HepG2 (cell line): ENCODE measurements around the gene HTRA3. TPM values are rescaled to one million over a fixed set of nuclear protein-coding genes. Genes with fewer than 3 reads are reported as not detected.

Experiments
- ATAC-seq: fragments of 200-7000 bp; cut with Tn5 transposase; 3 replicates; pipeline ENCODE4 v1.9.1; 2020; ENCODE audit warnings: mild to moderate bottlenecking, moderate library complexity
- BruUV-seq: library from RNA; stranded (reverse); fragments of 400-500 nt; replicated peaks from 2 replicates; lab custom pipeline; 2021; lab: Mats Ljungman, UMichigan
- CTCF ChIA-PET: fragments of 300-600 bp; formaldehyde crosslinking; extraction: SDS; loops from one replicate; lab custom pipeline; 2021; ENCODE audit warnings: low total read pairs, inconsistent platforms, low intra/inter-chr PET ratio; lab: Yijun Ruan, JAX
- POLR2A ChIA-PET: fragments of 350-600 bp; sonication (Branson Sonifier 250); formaldehyde crosslinking; loops from one replicate; lab custom pipeline; 2020; ENCODE audit warnings: antibody characterized with exemption, inconsistent platforms; lab: Yijun Ruan, JAX
- DNase-seq: peaks from one replicate; pipeline ENCODE4 v3.0.0-alpha.2; 2015; ENCODE audit warnings: low spot score
- FAIRE-seq: peaks from 3 replicates; lab custom pipeline; 2011; peaks lifted over from hg19 to GRCh38; lab: Jason Lieb, UNC
- H2AFZ ChIP-seq: one replicate; pipeline ENCODE4 v1.6.1; 2011; ENCODE audit warnings: low read length, inconsistent platforms
- H3K27ac ChIP-seq: fragments of 300-600 bp; 3 replicates; pipeline ENCODE4 v1.8.0; 2011; ENCODE audit warnings: mixed run types, mild to moderate bottlenecking, mixed read lengths, low read length, inconsistent platforms; ENCODE audit not compliant: insufficient read depth; ENCODE audit errors: extremely low read length
- H3K27me3 ChIP-seq, 2 experiments: fragments of 200-600 bp in 1 of 2; 2 replicates in 1 of 2; 3 replicates in 1 of 2; pipeline versions ENCODE4 v1.6.0 to v1.8.0; 2011; ENCODE audit warnings: low read length in 2 of 2, mild to moderate bottlenecking in 2 of 2, moderate library complexity in 2 of 2, inconsistent platforms in 1 of 2; ENCODE audit not compliant: insufficient read depth in 2 of 2, control insufficient read depth in 1 of 2
- H3K36me3 ChIP-seq, 2 experiments: fragments of 200-600 bp in 1 of 2; replicated peaks in 1 of 2; 2 replicates in 1 of 2; 3 replicates in 1 of 2; pipeline versions ENCODE4 v1.5.1 to v1.8.0; 2011; ENCODE audit warnings: low read length in 2 of 2, inconsistent platforms in 1 of 2; ENCODE audit not compliant: insufficient read depth in 2 of 2, control insufficient read depth in 1 of 2
- H3K4me1 ChIP-seq: 2 replicates; pipeline ENCODE4 v1.5.1; 2012; ENCODE audit warnings: low read length, inconsistent platforms; ENCODE audit not compliant: insufficient read depth
- H3K4me2 ChIP-seq: 2 replicates; pipeline ENCODE4 v1.6.0; 2011; ENCODE audit warnings: low read depth, low read length, inconsistent platforms
- H3K4me3 ChIP-seq, 3 experiments: fragments of 200-600 bp in 1 of 3; sonication (generic), shearing (Covaris generic) in 1 of 3; replicated peaks in 1 of 3; 2 replicates each; pipeline ENCODE4 v1.5.1; 2011 to 2016; ENCODE audit warnings: low read length in 3 of 3, inconsistent platforms in 2 of 3, low read depth in 2 of 3, mild to moderate bottlenecking in 2 of 3, control low read depth in 1 of 3, mixed read lengths in 1 of 3; ENCODE audit not compliant: insufficient read depth in 1 of 3
- H3K79me2 ChIP-seq: one replicate; pipeline ENCODE4 v1.6.1; 2011; ENCODE audit warnings: low read length, inconsistent platforms; ENCODE audit not compliant: insufficient read depth
- H3K9ac ChIP-seq: 2 replicates; pipeline ENCODE4 v1.6.0; 2011; ENCODE audit warnings: mild to moderate bottlenecking, low read depth, low read length, inconsistent platforms; ENCODE audit not compliant: insufficient read depth
- H3K9me3 ChIP-seq: 2 replicates; pipeline ENCODE4 v1.5.1; 2012; ENCODE audit warnings: mild to moderate bottlenecking, low read length
- H4K20me1 ChIP-seq: 2 replicates; pipeline ENCODE4 v1.6.0; 2011; ENCODE audit warnings: inconsistent platforms, mild to moderate bottlenecking, low read length, moderate library complexity; ENCODE audit not compliant: insufficient read depth
- AGO2 ChIP-seq: fragments of 200-400 bp; formaldehyde crosslinking; optimal IDR thresholded peaks from 2 replicates; pipeline ENCODE3; 2017; ENCODE audit warnings: mild to moderate bottlenecking, low read depth, low read length, moderate library complexity
- HNRNPL ChIP-seq: fragments of 200-400 bp; formaldehyde crosslinking; IDR thresholded peaks from 2 replicates; pipeline ENCODE4 v1.6.1; 2017; ENCODE audit warnings: mild to moderate bottlenecking, low read depth, low read length
- MTF1 ChIP-seq: sonication (generic); formaldehyde crosslinking; IDR thresholded peaks from 2 replicates; pipeline ENCODE4 v1.5.0; 2020; ENCODE audit warnings: missing genetic modification reagents
- PPARG ChIP-seq: conservative IDR thresholded peaks from 2 replicates; pipeline ENCODE4 v1.6.1; 2016; ENCODE audit warnings: missing biosample characterization, missing genetic modification reagents
- ZC3H13 ChIP-seq: sonication (generic); formaldehyde crosslinking; IDR thresholded peaks from 2 replicates; pipeline ENCODE4 v1.8.1; 2023; ENCODE audit warnings: mild to moderate bottlenecking, missing genetic modification reagents, moderate library complexity
- ZNF550 ChIP-seq: sonication (generic); formaldehyde crosslinking; IDR thresholded peaks from 2 replicates; pipeline ENCODE4 v1.4.0; 2020; ENCODE audit warnings: mild to moderate bottlenecking, missing genetic modification reagents, borderline replicate concordance
- ZNF800 ChIP-seq: sonication (generic); formaldehyde crosslinking; IDR thresholded peaks from 2 replicates; pipeline ENCODE4 v1.4.0; 2020; ENCODE audit warnings: missing genetic modification reagents
- ZSCAN21 ChIP-seq: sonication (generic); formaldehyde crosslinking; IDR thresholded peaks from 2 replicates; pipeline ENCODE4 v1.8.0; 2022; ENCODE audit warnings: mild to moderate bottlenecking, missing genetic modification reagents, moderate library complexity, borderline replicate concordance
- WGBS: methylation state at CpG from one replicate; pipeline ENCODE4 v1.1.6; 2017; ENCODE audit warnings: low lambda C conversion rate; 5-methylcytosine and 5-hydroxymethylcytosine counted together
- in situ Hi-C: cut with HindIII; loops from 2 replicates; pipeline ENCODE4 v1.10.0; 2017; ENCODE audit warnings: low pct_unique_long_range_greater_than_20kb; ENCODE audit not compliant: extremely low pct_ligation_motif_present
- intact Hi-C: fragments of 100-400 bp; cut with micrococcal nuclease; formaldehyde crosslinking; loops from one replicate; pipeline ENCODE4 v1.10.0; 2022; ENCODE audit not compliant: unreplicated experiment
- polyA plus RNA-seq, 8 experiments: library from polyadenylated mRNA; depleted of rRNA in 3 of 8; stranded (reverse) in 7 of 8; unstranded in 1 of 8; fragments of >200 nt; fragmentation: Illumina TruSeq in 4 of 8; extraction: Trizol in 4 of 8; gene quantifications; 2 replicates each; pipeline versions ENCODE4 v1.2.1 to v1.2.3, GENCODE V29; 2011 to 2016; ENCODE audit warnings: low read depth in 4 of 8, missing spikeins in 1 of 8, mixed read lengths in 1 of 8; ENCODE audit not compliant: insufficient read depth in 1 of 8
- total RNA-seq, 5 experiments: library from RNA; depleted of rRNA; stranded (reverse); fragments of >200 nt; fragmentation: Illumina TruSeq; extraction: Trizol; gene quantifications; 2 replicates each; pipeline ENCODE4 v1.2.3, GENCODE V29; 2016; ENCODE audit warnings: low read depth in 1 of 5

Gene HTRA3
- total and polyA plus RNA-seq, 2 of the 13 experiments (the other 11 are each of a cell fraction or from before 2014, with no cell fraction given): 0.17 TPM; not detected in 1

DNA sequence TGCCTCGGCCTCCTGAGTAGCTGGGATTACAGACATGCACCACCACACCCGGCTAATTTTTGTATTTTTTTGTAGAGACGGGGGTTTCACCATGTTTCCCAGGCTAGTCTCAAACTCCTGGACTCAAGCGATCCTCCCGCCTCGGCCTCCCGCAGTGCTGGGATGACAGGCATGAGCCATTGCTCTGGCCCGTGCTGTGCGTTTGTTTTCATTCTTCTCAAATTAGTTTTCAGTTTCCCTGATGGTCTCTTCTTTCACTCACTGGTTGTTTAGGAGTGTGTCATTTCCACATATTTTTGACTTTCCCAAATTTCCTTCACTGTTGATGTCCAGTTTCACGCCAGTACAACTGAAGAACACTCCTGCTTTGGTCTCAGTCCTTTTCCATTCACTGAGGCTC is 38.7 kb upstream of the HTRA3 start (continued):
- TF ChIP-seq ZNF800 (CRISPR knock-in tag): no peak
- TF ChIP-seq MTF1 (CRISPR knock-in tag): no peak
- TF ChIP-seq ZNF550: no peak
- TF ChIP-seq PPARG (CRISPR knock-in tag): no peak
- TF ChIP-seq, all 625 proteins: peak for 0

GRCh38 chr4:8231551-8232049 is 38.0 kb upstream of the HTRA3 start:
- no peak for FAIRE-seq
- no peak for ATAC-seq
- Histone ChIP-seq H3K79me2 (no peaks in the 10 kb centered on the region), H3K36me3 (peaks cover 20 to 37% of the 10 kb centered on the region in 2 experiments; a peak in 4 of 5 replicates), H3K9me3 (no peaks in the 10 kb centered on the region), H3K27me3 (no peaks in the 10 kb centered on the region), H4K20me1 (no peaks in the 10 kb centered on the region), H3K4me3 (no peak overlapping the region), H3K4me2 (no peak overlapping the region), H2AFZ (no peak overlapping the region), H3K27ac (no peak overlapping the region), H3K4me1 (peaks cover 24% of the 10 kb centered on the region), H3K9ac (no peak overlapping the region)
- intact Hi-C loops (no loop called here), in situ Hi-C loops (no loop called here)
- BruUV-seq: no TSS peak
- TF ChIP-seq HNRNPL (0 out of 2 replicates have a peak, but pooled peaks have one; percentile 28), AGO2 (peak; percentile 78), ZSCAN21 (CRISPR knock-in tag) (no peak), ZC3H13 (CRISPR knock-in tag) (peak; percentile 67; the same call in 1 of the 2 replicates)
- 96% methylated on average over 15 of the region's 21 CpGs for WGBS
- DNase-seq: no peak
- ChIA-PET CTCF (no interaction called here), POLR2A (interaction anchor here (1.1 kb wide), 1 partner anchor 55 kb away, joined by 5 read pairs; no protein-coding TSS in a partner anchor)
